Suprapubic skin (tissue), 4 donors: Measurements from ENCODE around the gene MYBPC1. TPM values are rescaled to one million over a fixed set of nuclear protein-coding genes. Genes with fewer than 3 reads are reported as not detected.

Source experiments
- DNase-seq, 2 donors: peaks; one replicate each; pipeline ENCODE4 v3.0.0-alpha.2; 2019; ENCODE audit warnings: low spot score in 2 of 2
- H3K27ac ChIP-seq: fragments of 200-600 bp; sonication (generic); one replicate; pipeline ENCODE4 v1.5.1; 2019
- H3K27me3 ChIP-seq: fragments of 200-600 bp; sonication (generic); one replicate; pipeline ENCODE4 v1.5.1; 2019
- H3K36me3 ChIP-seq: fragments of 200-600 bp; sonication (generic); one replicate; pipeline ENCODE4 v1.5.1; 2019
- H3K4me1 ChIP-seq: fragments of 200-600 bp; sonication (generic); one replicate; pipeline ENCODE4 v1.5.1; 2019
- H3K4me3 ChIP-seq: fragments of 200-600 bp; sonication (generic); one replicate; pipeline ENCODE4 v1.5.1; 2019; ENCODE audit warnings: mild to moderate bottlenecking
- H3K9me3 ChIP-seq: fragments of 200-600 bp; sonication (generic); one replicate; pipeline ENCODE4 v1.5.1; 2019
- EP300 ChIP-seq: sonication (generic); formaldehyde crosslinking; IDR thresholded peaks from one replicate; pipeline ENCODE4 v1.6.1; 2017; ENCODE audit warnings: antibody characterized with exemption
- POLR2A ChIP-seq, 2 donors: fragments of 450-650 bp; IDR thresholded peaks; one replicate each; pipeline ENCODE4 v1.6.1; 2017; ENCODE audit warnings: antibody characterized with exemption in 2 of 2, mild to moderate bottlenecking in 2 of 2, moderate library complexity in 2 of 2
- POLR2AphosphoS5 ChIP-seq, 3 donors: sonication (generic); formaldehyde crosslinking; IDR thresholded peaks; one replicate each; pipeline ENCODE4 v1.6.1; 2017; ENCODE audit warnings: antibody characterized with exemption in 3 of 3
- WGBS: methylation state at CpG from one replicate; pipeline ENCODE4 v1.1.5; 2018; 5-methylcytosine and 5-hydroxymethylcytosine counted together
- total RNA-seq, 4 donors: library from RNA; depleted of rRNA; stranded (reverse); fragments of >200 nt; gene quantifications; one replicate each; pipeline ENCODE4 v1.1.0, GENCODE V29; 2016
- TF ChIP-seq, protein P1 (sequence below), 2 donors: fragments of 200-600 bp in 1 of 2; fragments of 450-650 bp in 1 of 2; sonication (generic) in 1 of 2; IDR thresholded peaks; one replicate each; pipeline ENCODE4 v1.5.1; 2016 to 2019; ENCODE audit warnings: antibody characterized with exemption in 2 of 2, mild to moderate bottlenecking in 1 of 2, moderate library complexity in 1 of 2

Gene MYBPC1
- total RNA-seq, 4 donors from 2014 or later = 2.1 to 11.9 (median 7.0) TPM

DNA sequence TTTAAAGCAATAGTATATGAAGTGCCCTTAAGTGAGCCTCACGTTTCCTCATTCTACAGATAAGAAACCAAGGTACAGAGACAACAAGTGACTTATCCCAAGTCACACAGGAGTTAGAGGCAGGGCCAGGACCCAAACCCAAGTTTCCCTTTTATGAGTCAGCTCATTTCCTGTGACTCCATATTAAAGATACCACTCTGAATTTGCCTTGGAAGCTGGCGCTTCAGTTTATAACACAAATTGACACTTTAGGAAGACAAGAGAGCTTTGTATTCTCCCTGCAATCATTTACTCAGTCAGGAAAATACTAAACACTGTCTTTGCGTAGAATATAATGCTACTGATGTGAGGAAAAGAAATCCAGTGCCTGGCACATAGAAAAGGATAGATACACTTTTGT lies 43.2 kb downstream of the MYBPC1 start:
- no peak for DNase-seq
- H3K36me3 ChIP-seq = no peaks in the 10 kb centered on the region
- H3K27ac ChIP-seq = no peak overlapping the region
- H3K4me3 ChIP-seq = no peak overlapping the region
- H3K4me1 ChIP-seq = peaks cover 7% of the 10 kb centered on the region
- TF ChIP-seq, protein P1, sequence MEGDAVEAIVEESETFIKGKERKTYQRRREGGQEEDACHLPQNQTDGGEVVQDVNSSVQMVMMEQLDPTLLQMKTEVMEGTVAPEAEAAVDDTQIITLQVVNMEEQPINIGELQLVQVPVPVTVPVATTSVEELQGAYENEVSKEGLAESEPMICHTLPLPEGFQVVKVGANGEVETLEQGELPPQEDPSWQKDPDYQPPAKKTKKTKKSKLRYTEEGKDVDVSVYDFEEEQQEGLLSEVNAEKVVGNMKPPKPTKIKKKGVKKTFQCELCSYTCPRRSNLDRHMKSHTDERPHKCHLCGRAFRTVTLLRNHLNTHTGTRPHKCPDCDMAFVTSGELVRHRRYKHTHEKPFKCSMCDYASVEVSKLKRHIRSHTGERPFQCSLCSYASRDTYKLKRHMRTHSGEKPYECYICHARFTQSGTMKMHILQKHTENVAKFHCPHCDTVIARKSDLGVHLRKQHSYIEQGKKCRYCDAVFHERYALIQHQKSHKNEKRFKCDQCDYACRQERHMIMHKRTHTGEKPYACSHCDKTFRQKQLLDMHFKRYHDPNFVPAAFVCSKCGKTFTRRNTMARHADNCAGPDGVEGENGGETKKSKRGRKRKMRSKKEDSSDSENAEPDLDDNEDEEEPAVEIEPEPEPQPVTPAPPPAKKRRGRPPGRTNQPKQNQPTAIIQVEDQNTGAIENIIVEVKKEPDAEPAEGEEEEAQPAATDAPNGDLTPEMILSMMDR (IDR thresholded peaks at IDR 0.05) = no peak
- no peak for TF ChIP-seq POLR2AphosphoS5 (IDR thresholded peaks at IDR 0.05)
- no peak for TF ChIP-seq POLR2A (IDR thresholded peaks at IDR 0.05)
- TF ChIP-seq EP300 = no peak
- H3K9me3 ChIP-seq = no peaks in the 10 kb centered on the region
- peaks cover 6% of the 10 kb centered on the region for H3K27me3 ChIP-seq
- WGBS = 83% methylated on average over 3 of the region's 3 CpGs

DNA sequence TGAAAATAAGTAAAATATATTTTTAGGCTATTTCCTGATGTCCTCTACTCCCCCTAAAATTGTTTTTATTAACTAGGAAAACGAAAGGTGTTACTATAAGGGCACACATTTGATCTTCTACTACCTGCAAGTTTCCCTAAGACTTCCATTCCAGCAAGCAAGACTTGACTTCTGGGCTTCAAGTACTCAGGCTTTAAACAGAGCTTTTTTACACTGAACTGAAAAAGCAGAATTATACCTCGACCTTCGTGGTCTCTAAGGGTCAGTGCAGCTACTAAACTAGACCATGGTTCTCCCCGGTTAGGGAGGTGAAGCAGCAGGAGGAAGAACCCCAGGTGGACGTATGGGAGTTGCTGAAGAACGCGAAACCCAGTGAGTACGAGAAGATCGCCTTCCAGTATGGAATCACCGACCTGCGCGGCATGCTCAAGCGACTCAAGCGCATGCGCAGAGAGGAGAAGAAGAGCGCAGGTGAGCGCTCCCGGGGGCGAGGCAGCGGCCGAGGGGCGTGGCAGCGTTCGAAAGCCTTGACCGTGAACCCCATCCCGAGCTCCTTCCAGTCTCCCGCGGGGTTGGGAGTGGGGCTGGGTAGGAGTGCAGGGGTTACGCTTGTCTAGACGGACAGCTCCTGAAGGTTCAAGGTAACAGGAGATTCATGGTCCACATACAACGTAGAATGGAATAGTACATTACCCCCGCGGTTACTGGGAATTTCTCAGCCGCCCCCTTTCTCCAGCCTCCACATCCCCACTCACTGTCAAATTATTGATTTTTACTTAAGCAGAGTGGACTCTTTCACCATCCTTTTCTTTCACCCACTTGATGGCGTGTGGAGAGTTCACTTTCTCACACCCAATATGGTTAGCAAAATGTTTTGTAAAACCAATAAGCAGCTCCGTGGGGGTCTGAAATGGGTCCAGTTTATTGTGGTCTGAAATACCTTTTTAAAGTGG lies 47.6 kb downstream of the MYBPC1 start:
- Histone ChIP-seq H3K27ac (no peak overlapping the region), H3K4me3 (peak overlapping the region; percentile 32), H3K27me3 (peaks cover 8% of the 10 kb centered on the region), H3K9me3 (no peaks in the 10 kb centered on the region), H3K36me3 (no peaks in the 10 kb centered on the region), H3K4me1 (peaks cover 7% of the 10 kb centered on the region)
- WGBS = 19% methylated on average over 36 of the region's 36 CpGs
- no peak for DNase-seq
- TF ChIP-seq POLR2A (IDR thresholded peaks at IDR 0.05) (no peak), EP300 (no peak), POLR2AphosphoS5 (IDR thresholded peaks at IDR 0.05) (no peak)
- TF ChIP-seq, protein P1 (IDR thresholded peaks at IDR 0.05) = no peak

DNA sequence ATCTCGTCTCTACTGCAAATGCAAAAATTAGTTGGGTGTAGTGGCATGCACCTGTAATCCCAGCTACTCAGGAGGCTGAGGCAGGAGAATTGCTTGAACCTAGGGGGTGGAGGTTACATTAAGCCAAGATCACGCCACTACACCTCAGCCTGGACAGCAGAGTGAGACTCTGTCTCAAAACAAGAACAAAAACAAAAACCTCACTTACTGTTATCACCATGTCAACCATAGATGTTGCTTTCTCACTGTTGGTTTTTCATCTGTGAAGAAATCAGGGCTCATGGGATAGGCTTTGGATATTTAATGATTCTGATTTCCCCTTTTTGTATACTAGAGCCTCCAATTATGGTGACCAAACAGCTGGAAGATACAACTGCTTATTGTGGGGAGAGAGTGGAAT lies 52.9 kb downstream of the MYBPC1 start:
- no peaks in the 10 kb centered on the region for H3K9me3 ChIP-seq
- no peak overlapping the region for H3K4me3 ChIP-seq
- peaks cover 2% of the 10 kb centered on the region for H3K27me3 ChIP-seq
- TF ChIP-seq POLR2AphosphoS5 (IDR thresholded peaks at IDR 0.05) (no peak), EP300 (no peak), POLR2A (IDR thresholded peaks at IDR 0.05) (no peak)
- TF ChIP-seq, protein P1 (IDR thresholded peaks at IDR 0.05) = no peak
- H3K27ac ChIP-seq = no peak overlapping the region
- no peaks in the 10 kb centered on the region for H3K4me1 ChIP-seq
- no peak for DNase-seq
- 86% methylated on average over 2 of the region's 2 CpGs for WGBS
- H3K36me3 ChIP-seq = no peaks in the 10 kb centered on the region

DNA sequence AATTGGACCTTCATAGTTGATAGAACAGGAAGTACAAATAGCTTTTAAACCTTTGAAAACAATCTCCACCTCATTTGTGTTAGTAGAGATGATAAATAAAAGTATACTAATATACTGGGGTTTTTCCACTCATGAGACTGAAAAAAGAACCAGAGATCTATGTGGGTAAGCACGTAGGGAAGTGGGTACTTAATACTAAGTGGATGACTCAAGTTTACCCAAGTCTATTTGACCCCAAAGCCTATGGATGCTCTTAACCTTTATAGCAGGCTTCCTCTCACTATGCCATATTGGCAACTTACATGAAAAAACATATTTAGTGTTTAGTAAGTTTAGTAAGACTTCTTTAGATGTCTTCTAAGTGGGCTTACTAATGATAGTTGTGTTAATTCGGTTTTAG lies 53.4 kb downstream of the MYBPC1 start:
- H3K9me3 ChIP-seq = no peaks in the 10 kb centered on the region
- H3K4me1 ChIP-seq = no peaks in the 10 kb centered on the region
- WGBS = 68% methylated on average over 2 of the region's 2 CpGs
- peaks cover 2% of the 10 kb centered on the region for H3K27me3 ChIP-seq
- no peak for DNase-seq
- no peaks in the 10 kb centered on the region for H3K36me3 ChIP-seq
- H3K4me3 ChIP-seq = no peak overlapping the region
- TF ChIP-seq POLR2AphosphoS5 (IDR thresholded peaks at IDR 0.05) (no peak), POLR2A (IDR thresholded peaks at IDR 0.05) (no peak), EP300 (no peak)
- TF ChIP-seq, protein P1 (IDR thresholded peaks at IDR 0.05) = no peak
- no peak overlapping the region for H3K27ac ChIP-seq

DNA sequence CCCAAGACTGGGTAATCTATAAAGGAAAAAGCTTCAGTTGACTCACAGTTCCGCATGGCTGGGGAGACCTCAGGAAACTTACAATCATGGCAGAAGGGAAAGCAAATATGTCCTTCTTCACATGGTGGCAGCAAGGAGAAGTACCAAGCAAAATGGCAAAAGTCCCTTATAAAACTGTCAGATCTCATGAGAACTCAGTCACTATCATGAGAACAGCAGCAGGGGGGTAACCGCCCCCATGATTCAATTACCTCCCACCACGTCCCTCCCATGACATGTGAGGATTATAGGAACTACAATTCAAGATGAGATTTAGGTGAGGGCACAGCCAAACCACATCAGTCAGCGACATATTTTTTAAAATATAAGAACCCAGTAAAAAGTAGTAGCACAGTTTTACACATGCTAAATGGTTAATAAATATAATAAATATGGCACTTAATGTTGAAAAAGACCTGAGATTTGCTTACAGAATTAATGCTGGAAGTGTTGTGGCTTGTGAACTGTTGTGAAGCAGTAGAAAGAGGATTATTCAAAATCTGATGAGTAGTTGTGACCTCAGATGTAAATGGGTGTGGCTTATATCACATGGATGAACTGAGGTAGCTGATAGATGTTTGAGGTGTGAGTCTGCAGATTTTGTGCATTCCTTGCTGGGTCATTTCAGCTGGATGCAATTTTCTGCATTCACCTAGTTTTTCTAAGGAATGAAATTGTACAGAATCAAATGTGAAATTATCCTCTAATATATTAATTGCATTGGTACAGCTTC lies 55.8 kb downstream of the MYBPC1 start:
- Histone ChIP-seq H3K9me3 (no peaks in the 10 kb centered on the region), H3K4me3 (no peak overlapping the region), H3K4me1 (no peaks in the 10 kb centered on the region), H3K36me3 (no peaks in the 10 kb centered on the region), H3K27ac (no peak overlapping the region), H3K27me3 (no peaks in the 10 kb centered on the region)
- TF ChIP-seq, protein P1 (IDR thresholded peaks at IDR 0.05) = no peak
- TF ChIP-seq POLR2A (IDR thresholded peaks at IDR 0.05) = no peak
- no peak for TF ChIP-seq EP300
- TF ChIP-seq POLR2AphosphoS5 (IDR thresholded peaks at IDR 0.05) = no peak
- 78% methylated on average over 4 of the region's 4 CpGs for WGBS
- DNase-seq = no peak
